Ascending aorta (tissue), 2 donors: Measurements from ENCODE around the gene PAX3. TPM values are rescaled to one million over a fixed set of nuclear protein-coding genes. Genes with fewer than 3 reads are reported as not detected.

ENCODE experiments used
- DNase-seq, 2 donors: peaks; one replicate each; pipeline ENCODE4 v3.0.0-alpha.2; 2019; ENCODE audit warnings: low spot score in 2 of 2
- H3K27ac ChIP-seq, 2 donors: fragments of 200-600 bp; sonication (generic); one replicate each; pipeline ENCODE4 v1.5.1; 2016 to 2017; ENCODE audit warnings: mild to moderate bottlenecking in 1 of 2
- H3K27me3 ChIP-seq: fragments of 200-600 bp; sonication (generic); one replicate; pipeline ENCODE4 v1.5.1; 2017
- H3K36me3 ChIP-seq, 2 donors: fragments of 200-600 bp; sonication (generic); one replicate each; pipeline ENCODE4 v1.5.1; 2016
- H3K4me1 ChIP-seq, 2 donors: fragments of 200-600 bp; sonication (generic); one replicate each; pipeline ENCODE4 v1.5.1; 2016 to 2017; ENCODE audit warnings: mild to moderate bottlenecking in 1 of 2
- H3K4me3 ChIP-seq, 2 donors: fragments of 200-600 bp; sonication (generic); one replicate each; pipeline ENCODE4 v1.5.1; 2016 to 2017; ENCODE audit warnings: mild to moderate bottlenecking in 1 of 2
- H3K9me3 ChIP-seq, 2 donors: fragments of 200-600 bp; sonication (generic); one replicate each; pipeline ENCODE4 v1.5.1; 2016
- CTCF ChIP-seq, 3 experiments: fragments of 200-600 bp in 2 of 3; fragments of 450-650 bp in 1 of 3; sonication (generic) in 2 of 3; IDR thresholded peaks; one replicate each; pipeline ENCODE4 v1.5.1; 2016 to 2019; ENCODE audit warnings: antibody characterized with exemption in 3 of 3, mild to moderate bottlenecking in 1 of 3, moderate library complexity in 1 of 3
- intact Hi-C: fragments of 100-400 bp; cut with DNase I; formaldehyde crosslinking; loops from one replicate; pipeline ENCODE4 v1.15.1; 2023
- total RNA-seq: library from RNA; depleted of rRNA; stranded (reverse); fragments of >200 nt; gene quantifications from one replicate; pipeline ENCODE4 v1.1.0, GENCODE V29; 2016

Gene PAX3
- total RNA-seq, 1 donor from 2014 or later: not detected

DNA sequence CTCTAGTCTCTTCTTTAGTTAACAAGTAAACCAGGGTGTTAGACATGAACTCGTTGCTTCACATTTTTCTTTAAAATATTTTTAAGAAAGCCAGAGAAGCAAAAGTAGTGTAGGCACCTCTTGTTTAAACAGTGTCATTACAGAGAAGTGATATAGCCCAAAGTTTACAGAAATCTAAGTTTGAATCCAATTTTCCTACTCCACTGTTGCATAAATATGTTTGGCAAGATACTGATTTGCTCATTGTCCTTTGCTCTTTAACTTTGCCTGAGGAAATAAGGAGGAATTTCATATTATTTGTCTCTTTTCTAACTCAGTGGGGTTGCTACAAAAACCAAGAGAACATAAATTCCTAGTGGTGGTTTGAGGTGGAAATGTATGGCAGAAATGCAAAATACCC, 81.1 kb downstream of the PAX3 start:
- Histone ChIP-seq H3K27me3 (no peaks in the 10 kb centered on the region), H3K36me3 (no peaks in the 10 kb centered on the region), H3K4me1 (no peaks in the 10 kb centered on the region), H3K27ac (no peak overlapping the region), H3K4me3 (no peak overlapping the region), H3K9me3 (no peaks in the 10 kb centered on the region)
- DNase-seq: no peak
- no peak for TF ChIP-seq CTCF (IDR thresholded peaks at IDR 0.05)
- intact Hi-C loops: no loop called here

DNA sequence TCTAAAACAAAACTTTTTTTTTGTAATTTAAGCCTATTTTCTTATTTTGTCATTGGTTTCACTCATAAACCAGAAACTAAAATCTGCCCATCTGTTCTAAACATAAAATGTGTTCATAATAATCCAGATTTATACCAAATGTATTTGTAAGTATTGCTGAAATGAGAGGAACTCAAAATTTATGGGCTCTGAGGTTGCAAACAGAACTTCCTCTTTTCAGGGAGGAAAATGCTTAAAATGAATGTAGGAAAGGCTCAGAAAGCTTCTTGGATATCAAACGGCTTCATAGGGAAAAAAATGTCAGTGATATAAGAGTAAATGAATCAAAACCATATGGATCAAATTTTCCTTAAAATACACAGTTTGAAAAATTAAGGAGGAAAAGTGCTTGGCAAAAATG, 83.9 kb downstream of the PAX3 start:
- H3K27me3 ChIP-seq: no peaks in the 10 kb centered on the region
- no peak overlapping the region for H3K27ac ChIP-seq
- no peak overlapping the region for H3K4me3 ChIP-seq
- H3K4me1 ChIP-seq: no peaks in the 10 kb centered on the region
- no peaks in the 10 kb centered on the region for H3K9me3 ChIP-seq
- no peak for TF ChIP-seq CTCF (IDR thresholded peaks at IDR 0.05)
- DNase-seq: no peak
- no peaks in the 10 kb centered on the region for H3K36me3 ChIP-seq
- intact Hi-C loops: no loop called here

DNA sequence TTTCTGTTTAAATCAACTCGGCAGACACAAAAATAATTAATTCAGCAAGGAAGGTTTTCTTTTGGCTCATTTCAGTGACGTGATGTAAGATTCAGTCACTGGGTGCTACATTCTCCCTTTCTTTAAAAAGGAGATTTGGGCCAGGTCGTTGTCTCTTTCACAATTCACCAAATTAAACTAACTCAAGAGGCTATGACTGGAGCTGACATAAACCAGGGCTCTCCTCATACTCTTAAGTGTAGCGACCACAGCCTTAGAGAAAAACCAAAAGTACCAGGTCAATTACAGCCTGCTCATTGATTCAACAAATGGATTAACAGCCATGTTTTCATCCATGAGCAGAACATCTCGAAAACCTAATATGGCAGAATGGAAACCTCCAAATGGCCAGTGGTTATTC, 85.7 kb downstream of the PAX3 start:
- H3K27me3 ChIP-seq: no peaks in the 10 kb centered on the region
- no peaks in the 10 kb centered on the region for H3K9me3 ChIP-seq
- H3K36me3 ChIP-seq: no peaks in the 10 kb centered on the region
- no peak overlapping the region for H3K4me3 ChIP-seq
- H3K27ac ChIP-seq: no peak overlapping the region
- intact Hi-C loops: no loop called here
- no peaks in the 10 kb centered on the region for H3K4me1 ChIP-seq
- TF ChIP-seq CTCF (IDR thresholded peaks at IDR 0.05): no peak
- DNase-seq: no peak

GRCh38 chr2:222212571-222212970, 86.2 kb downstream of the PAX3 start:
- H3K9me3 ChIP-seq: no peaks in the 10 kb centered on the region
- intact Hi-C loops: no loop called here
- no peaks in the 10 kb centered on the region for H3K27me3 ChIP-seq

DNA sequence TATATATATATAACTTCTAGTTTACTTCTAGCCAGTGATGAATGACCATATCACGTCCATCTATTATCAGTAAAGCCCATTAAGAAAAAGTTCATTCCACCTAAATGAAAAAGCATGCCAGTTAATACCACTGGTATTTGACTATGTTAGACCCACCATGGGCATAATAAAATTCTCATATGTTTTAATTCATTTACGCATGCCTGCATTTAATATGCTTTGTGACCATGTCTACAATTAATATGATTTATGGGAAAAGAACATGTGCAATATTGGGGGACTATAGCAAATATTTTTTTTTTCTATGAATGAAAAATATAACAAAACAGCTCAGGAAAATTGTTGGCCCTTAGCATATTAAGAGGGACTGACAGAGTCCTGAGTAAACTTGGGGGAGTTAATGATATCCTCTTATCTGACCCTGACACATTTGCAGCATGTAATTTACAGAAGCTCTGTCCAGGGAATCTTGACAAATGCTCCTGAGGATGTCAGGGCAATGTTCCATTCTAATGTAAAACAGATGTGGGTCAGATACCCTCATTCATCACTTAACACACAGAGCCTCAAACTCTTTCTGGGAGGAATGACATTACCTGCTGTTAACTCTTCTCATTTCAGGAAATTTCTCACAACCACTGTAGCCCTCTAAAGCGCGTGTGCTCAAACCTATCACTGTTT, 90.6 kb downstream of the PAX3 start:
- no peak overlapping the region for H3K4me3 ChIP-seq
- H3K4me1 ChIP-seq: no peaks in the 10 kb centered on the region
- intact Hi-C loops: no loop called here
- no peak overlapping the region for H3K27ac ChIP-seq
- no peak for TF ChIP-seq CTCF (IDR thresholded peaks at IDR 0.05)
- no peaks in the 10 kb centered on the region for H3K36me3 ChIP-seq
- no peak for DNase-seq
- H3K27me3 ChIP-seq: no peaks in the 10 kb centered on the region
- H3K9me3 ChIP-seq: no peaks in the 10 kb centered on the region

More at GRCh38 chr2:222212571-222212970, 86.2 kb downstream of the PAX3 start:
- no peak overlapping the region for H3K27ac ChIP-seq
- H3K4me3 ChIP-seq: no peak overlapping the region
- H3K36me3 ChIP-seq: no peaks in the 10 kb centered on the region
- no peaks in the 10 kb centered on the region for H3K4me1 ChIP-seq
- no peak for TF ChIP-seq CTCF (IDR thresholded peaks at IDR 0.05)
- DNase-seq: no peak

DNA sequence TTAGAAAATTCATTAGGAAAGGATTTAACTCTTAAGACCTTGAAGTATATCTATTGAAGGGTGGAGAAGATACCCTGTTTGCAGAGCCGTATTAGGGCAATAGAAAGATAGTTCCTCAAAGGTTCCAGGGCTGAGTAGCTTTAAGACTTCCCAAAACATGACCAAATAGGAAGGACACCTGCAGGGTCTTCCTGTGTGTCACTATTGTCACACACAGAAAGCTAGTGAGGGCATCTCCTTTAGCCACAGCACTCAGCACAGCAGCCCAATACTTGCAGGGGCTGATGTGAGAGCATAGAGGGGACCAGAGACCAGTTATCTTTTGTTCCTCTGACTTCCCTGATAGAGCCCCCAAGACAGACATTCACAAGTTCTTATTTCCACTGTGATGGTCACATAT, 93.7 kb downstream of the PAX3 start:
- TF ChIP-seq CTCF (IDR thresholded peaks at IDR 0.05): no peak
- Histone ChIP-seq H3K9me3 (no peaks in the 10 kb centered on the region), H3K36me3 (no peaks in the 10 kb centered on the region), H3K4me3 (no peak overlapping the region), H3K27me3 (no peaks in the 10 kb centered on the region), H3K27ac (no peak overlapping the region), H3K4me1 (no peaks in the 10 kb centered on the region)
- intact Hi-C loops: no loop called here
- DNase-seq: no peak
